K562 (cell line): Measurements from ENCODE around the gene CKAP5. TPM values are rescaled to one million over a fixed set of nuclear protein-coding genes. Genes with fewer than 3 reads are reported as not detected.

Experiments
- ATAC-seq: fragments of 200-7000 bp; cut with Tn5 transposase; 3 replicates; pipeline ENCODE4 v1.9.1; 2020; ENCODE audit warnings: moderate library complexity
- BruUV-seq: library from RNA; stranded (reverse); fragments of 400-500 nt; replicated peaks from 2 replicates; lab custom pipeline; 2021; lab: Mats Ljungman, UMichigan
- CTCF ChIA-PET: fragments of 300-600 bp; formaldehyde crosslinking; extraction: SDS; loops from one replicate; lab custom pipeline; 2021; ENCODE audit warnings: low intra/inter-chr PET ratio; lab: Yijun Ruan, JAX
- POLR2A ChIA-PET: fragments of 300-600, 350-650 bp; sonication (Branson Sonifier 250); formaldehyde crosslinking; extraction: SDS; loops from one replicate; lab custom pipeline; 2021; ENCODE audit warnings: antibody characterized with exemption, inconsistent platforms; lab: Yijun Ruan, JAX
- DNase-seq, 4 experiments: peaks; one replicate each; pipeline versions ENCODE4 v3.0.0 to v3.0.0-alpha.2; 2011 to 2018; ENCODE audit warnings: low spot score in 3 of 4, mixed read lengths in 3 of 4; ENCODE audit errors: extremely low read depth in 1 of 4
- FAIRE-seq: peaks from 2 replicates; lab custom pipeline; 2011; peaks lifted over from hg19 to GRCh38; lab: Jason Lieb, UNC
- H2AFZ ChIP-seq: 2 replicates; pipeline ENCODE4 v1.6.0; 2011; ENCODE audit warnings: low read depth, low read length, control low read depth, inconsistent platforms
- H3K27ac ChIP-seq: fragments of 200-600 bp; 3 replicates; pipeline ENCODE4 v1.8.0; 2011; ENCODE audit warnings: low read depth, mild to moderate bottlenecking, control low read depth, inconsistent platforms, low read length, moderate library complexity, mixed read lengths; ENCODE audit errors: extremely low read depth
- H3K27me3 ChIP-seq, 2 experiments: fragments of 300-600 bp in 1 of 2; 2 replicates in 1 of 2; 3 replicates in 1 of 2; pipeline versions ENCODE4 v1.6.0 to v1.8.0; 2011; ENCODE audit warnings: inconsistent platforms in 2 of 2, low read length in 2 of 2, mild to moderate bottlenecking in 1 of 2, mixed read lengths in 1 of 2, moderate library complexity in 1 of 2; ENCODE audit not compliant: control insufficient read depth in 2 of 2, insufficient read depth in 2 of 2
- H3K36me3 ChIP-seq: fragments of 300-600 bp; 3 replicates; pipeline ENCODE4 v1.8.0; 2011; ENCODE audit warnings: mild to moderate bottlenecking, low read length, inconsistent platforms; ENCODE audit not compliant: control insufficient read depth, insufficient read depth
- H3K4me1 ChIP-seq, 2 experiments: fragments of 200-600 bp in 1 of 2; replicated peaks in 1 of 2; 2 replicates in 1 of 2; 3 replicates in 1 of 2; pipeline versions ENCODE4 v1.5.1 to v1.8.0; 2011; ENCODE audit warnings: inconsistent platforms in 2 of 2, low read length in 2 of 2, mild to moderate bottlenecking in 1 of 2, mixed read lengths in 1 of 2, moderate library complexity in 1 of 2; ENCODE audit not compliant: control insufficient read depth in 2 of 2, insufficient read depth in 2 of 2
- H3K4me2 ChIP-seq: 2 replicates; pipeline ENCODE4 v1.6.1; 2011; ENCODE audit warnings: low read length, control low read depth, inconsistent platforms, mixed read lengths; ENCODE audit not compliant: insufficient read depth
- H3K4me3 ChIP-seq: fragments of 200-600 bp; sonication (generic), shearing (Covaris generic); 2 replicates; pipeline ENCODE4 v1.5.1; 2016; ENCODE audit warnings: control low read depth, inconsistent platforms
- H3K79me2 ChIP-seq: fragments of 200-600 bp; 3 replicates; pipeline ENCODE4 v1.8.0; 2011; ENCODE audit warnings: low read length, inconsistent platforms; ENCODE audit not compliant: control insufficient read depth, insufficient read depth
- H3K9ac ChIP-seq, 2 experiments: 2 replicates each; pipeline versions ENCODE4 v1.6.0 to v1.6.1; 2011; ENCODE audit warnings: low read depth in 2 of 2, low read length in 2 of 2, control low read depth in 1 of 2, inconsistent platforms in 1 of 2, mild to moderate bottlenecking in 1 of 2, mixed read lengths in 1 of 2; ENCODE audit not compliant: insufficient read depth in 1 of 2
- H3K9me1 ChIP-seq: one replicate; pipeline ENCODE4 v1.6.0; 2011; ENCODE audit warnings: inconsistent platforms, mild to moderate bottlenecking, low read length, moderate library complexity; ENCODE audit not compliant: control insufficient read depth, insufficient read depth
- H3K9me3 ChIP-seq: replicated peaks from 2 replicates; pipeline ENCODE4 v1.5.1; 2011; ENCODE audit warnings: low read depth, low read length, inconsistent platforms; ENCODE audit not compliant: control insufficient read depth, insufficient read depth
- H4K20me1 ChIP-seq: replicated peaks from 2 replicates; pipeline ENCODE4 v1.6.1; 2011; ENCODE audit warnings: low read length, inconsistent platforms, mixed read lengths; ENCODE audit not compliant: control insufficient read depth, insufficient read depth
- C11orf30 ChIP-seq: fragments of 450-650 bp; IDR thresholded peaks from 2 replicates; pipeline ENCODE4 v1.6.1; 2016; ENCODE audit warnings: low read depth, mild to moderate bottlenecking
- DACH1 ChIP-seq: fragments of 450-650 bp; IDR thresholded peaks from 2 replicates; pipeline ENCODE4 v1.6.1; 2018; ENCODE audit not compliant: partially characterized antibody
- FOSL1 ChIP-seq: fragments of 200-800 bp; sonication (Bioruptor generic); conservative IDR thresholded peaks from 2 replicates; pipeline ENCODE4 v1.6.1; 2016; ENCODE audit warnings: missing genetic modification characterization, missing compliant biosample characterization
- FOXK2 ChIP-seq, 2 experiments: fragments of 450-650 bp; IDR thresholded peaks in 1 of 2; conservative IDR thresholded peaks in 1 of 2; 2 replicates each; pipeline ENCODE4 v1.6.1; 2016; ENCODE audit warnings: low read depth in 2 of 2, mild to moderate bottlenecking in 1 of 2
- GATAD2A ChIP-seq: fragments of 450-650 bp; IDR thresholded peaks from 2 replicates; pipeline ENCODE4 v1.6.1; 2017
- HMBOX1 ChIP-seq: sonication (generic); IDR thresholded peaks from 2 replicates; pipeline ENCODE4 v1.6.1; 2016
- KLF16 ChIP-seq: IDR thresholded peaks from 2 replicates; pipeline ENCODE4 v1.6.1; 2016; ENCODE audit warnings: antibody characterized with exemption
- MLX ChIP-seq, 2 experiments: fragments of 450-650 bp in 1 of 2; sonication (generic) in 1 of 2; formaldehyde crosslinking; conservative IDR thresholded peaks; 2 replicates each; pipeline versions ENCODE4 v1.4.0 to v1.8.1; 2020 to 2022; ENCODE audit warnings: mild to moderate bottlenecking in 1 of 2, missing genetic modification reagents in 1 of 2
- MYBL2 ChIP-seq, 2 experiments: fragments of 450-650 bp in 1 of 2; sonication (generic) in 1 of 2; formaldehyde crosslinking in 1 of 2; IDR thresholded peaks; 2 replicates each; pipeline versions ENCODE4 v1.6.1 to v1.8.1; 2017 to 2022; ENCODE audit warnings: borderline replicate concordance in 1 of 2, inconsistent platforms in 1 of 2, low read depth in 1 of 2, mild to moderate bottlenecking in 1 of 2, missing genetic modification reagents in 1 of 2, moderate library complexity in 1 of 2
- PKNOX1 ChIP-seq: fragments of 450-650 bp; IDR thresholded peaks from 2 replicates; pipeline ENCODE4 v1.6.1; 2016
- POLR3G ChIP-seq: IDR thresholded peaks from 2 replicates; pipeline ENCODE4 v1.6.1; 2011; ENCODE audit not compliant: insufficient read length, insufficient replicate concordance; ENCODE audit errors: extremely low read depth
- RNF2 ChIP-seq: sonication (generic); IDR thresholded peaks from 2 replicates; pipeline ENCODE4 v1.6.1; 2016
- SIRT6 ChIP-seq: IDR thresholded peaks from one replicate; pipeline ENCODE4 v1.6.1; 2012; ENCODE audit warnings: low read depth, mild to moderate bottlenecking, control low read depth, inconsistent platforms, low read length, moderate library complexity
- STAT5A ChIP-seq: IDR thresholded peaks from 2 replicates; pipeline ENCODE4 v1.6.1; 2012; ENCODE audit warnings: low read length, inconsistent platforms, borderline replicate concordance
- STAT5B ChIP-seq: fragments of 250-450 bp; sonication (Bioruptor Pico); IDR thresholded peaks from 2 replicates; pipeline ENCODE4 v1.8.0; 2021; ENCODE audit warnings: mild to moderate bottlenecking, inconsistent platforms
- TBL1XR1 ChIP-seq, 2 experiments: IDR thresholded peaks; 2 replicates each; pipeline ENCODE4 v1.6.1; 2012; ENCODE audit warnings: improper control_type of control experiment in 2 of 2, low read length in 2 of 2, mild to moderate bottlenecking in 1 of 2
- VEZF1 ChIP-seq: fragments of 200-800 bp; sonication (Bioruptor generic); IDR thresholded peaks from 2 replicates; pipeline ENCODE4 v1.6.1; 2017; ENCODE audit warnings: missing genetic modification characterization, missing compliant biosample characterization
- ZNF384 ChIP-seq: IDR thresholded peaks from 2 replicates; pipeline ENCODE4 v1.6.1; 2012; ENCODE audit warnings: low read depth, low read length, improper control_type of control experiment
- WGBS: fragments of 100-300 bp; shearing (Covaris generic); methylation state at CpG from one replicate; pipeline ENCODE4 v1.1.6; 2016; ENCODE audit warnings: low coverage, mixed read lengths; ENCODE audit not compliant: insufficient coverage; ENCODE audit errors: missing lambda C conversion rate; 5-methylcytosine and 5-hydroxymethylcytosine counted together
- in situ Hi-C: fragments of 300-500 bp; cut with MboI; formaldehyde crosslinking; loops from 4 replicates; pipeline ENCODE4 v1.15.0; 2018; ENCODE audit warnings: inconsistent platforms, mixed read lengths
- intact Hi-C: fragments of 100-400 bp; cut with micrococcal nuclease; formaldehyde crosslinking; loops from 2 replicates; pipeline ENCODE4 v1.14.2; 2022
- polyA plus RNA-seq, 8 experiments: library from polyadenylated mRNA; depleted of rRNA in 4 of 8; stranded (reverse) in 5 of 8; unstranded in 3 of 8; fragments of >200 nt; fragmentation: Nextera tagmentation in 2 of 8; fragmentation: Illumina TruSeq in 1 of 8; extraction: Ambion mirVana in 2 of 8; extraction: Trizol in 1 of 8; gene quantifications; 2 replicates each; pipeline versions ENCODE4 v1.2.1 to v1.2.3, GENCODE V29; 2011 to 2014; ENCODE audit warnings: inconsistent platforms in 1 of 8, missing spikeins in 1 of 8
- total RNA-seq, 7 experiments: library from RNA; depleted of rRNA in 6 of 7; stranded (reverse); fragments of >200 nt in 6 of 7; fragmentation: Illumina TruSeq in 2 of 7; extraction: Trizol in 2 of 7; gene quantifications; 2 replicates each; pipeline versions ENCODE4 v1.2.1 to v1.2.3, GENCODE V29; 2011 to 2021; ENCODE audit warnings: low replicate concordance in 1 of 7

CKAP5 gene
- total and polyA plus RNA-seq, 9 of the 15 experiments (the other 6 are each of a cell fraction or from before 2014, with no cell fraction given): 60.1 to 239 (median 139) TPM

- ATAC-seq (peak; percentile 39; the same call in 2 of the 3 replicates), DNase-seq (no peak), FAIRE-seq (no peak)
- intact Hi-C loops (no loop called here), in situ Hi-C loops (no loop called here)
- H4K20me1 ChIP-seq: no peaks in the 10 kb centered on the region
- H3K4me1 ChIP-seq: peaks cover 0 to 14% of the 10 kb centered on the region in 2 experiments; a peak in 2 of 5 replicates
- peak overlapping the region; percentile 63 for H2AFZ ChIP-seq
- H3K4me3 ChIP-seq: no peak overlapping the region
- H3K79me2 ChIP-seq: no peaks in the 10 kb centered on the region
- H3K9me1 ChIP-seq: no peaks in the 10 kb centered on the region
- H3K36me3 ChIP-seq: no peaks in the 10 kb centered on the region
- ChIA-PET POLR2A (interaction anchor here (0.6 kb wide), 2 partner anchors 299 to 1048 kb away, joined by 3 to 4 read pairs; no protein-coding TSS in a partner anchor), CTCF (no interaction called here)
- peak overlapping the region; percentile 9; the same call in 1 of the 2 replicates for H3K4me2 ChIP-seq
- no peak overlapping the region for H3K27ac ChIP-seq
- H3K9ac ChIP-seq: peak overlapping the region in 1 of 2 experiments; percentile 68; a peak in 1 of 4 replicates
- no TSS peak for BruUV-seq
- WGBS: 29% methylated on average over 12 of the region's 12 CpGs
- peaks cover 2 to 5% of the 10 kb centered on the region in 2 experiments; a peak in 3 of 5 replicates for H3K27me3 ChIP-seq
- H3K9me3 ChIP-seq: no peaks in the 10 kb centered on the region
- no peak for TF ChIP-seq KLF16
- no peak for TF ChIP-seq ZNF384
- no peak for TF ChIP-seq MYBL2 (IDR thresholded peaks at IDR 0.05; ENCODE audit: low read depth)
- TF ChIP-seq MYBL2 (CRISPR knock-in tag; IDR thresholded peaks at IDR 0.05; ENCODE audit: borderline replicate concordance): no peak
- peak; percentile 84 for TF ChIP-seq VEZF1 (CRISPR knock-in tag)
- TF ChIP-seq PKNOX1: no peak
- TF ChIP-seq POLR3G: no peak
- no peak for TF ChIP-seq MLX (CRISPR knock-in tag; conservative IDR thresholded peaks at IDR 0.05)
- TF ChIP-seq DACH1: no peak
- no peak for TF ChIP-seq SIRT6
- TF ChIP-seq GATAD2A: no peak
- TF ChIP-seq RNF2: peak; percentile 23; the same call in 1 of the 2 replicates
- TF ChIP-seq STAT5A: no peak
- TF ChIP-seq TBL1XR1 (IDR thresholded peaks at IDR 0.05; ENCODE audit: low read length in 2 of 2): no peak
- peak; percentile 42; the same call in 1 of the 2 replicates for TF ChIP-seq HMBOX1
- TF ChIP-seq FOSL1 (tag): no peak
- no peak for TF ChIP-seq C11orf30
- no peak for TF ChIP-seq STAT5B (CRISPR knock-in tag)
- no peak for TF ChIP-seq FOXK2 (conservative IDR thresholded peaks at IDR 0.05 in 1 of 2, IDR thresholded peaks at IDR 0.05 in 1 of 2; ENCODE audit: low read depth in 2 of 2)
Measured at GRCh38 chr11:46858920-46859546, 13.0 kb upstream of the CKAP5 start.
